Muscle of back (tissue), 11 donors: ENCODE results near the gene DPYSL3. TPM values are rescaled to one million over a fixed set of nuclear protein-coding genes. Genes with fewer than 3 reads are reported as not detected.
A peak's percentile ranks its signal among the peaks of the same experiment; 100 is the strongest.

Source experiments
- DNase-seq, 3 donors: peaks; one replicate each; pipeline versions ENCODE4 v3.0.0 to v3.0.0-alpha.2; 2013
- polyA plus RNA-seq, 10 donors: library from polyadenylated mRNA; unstranded; fragments of 120-200 nt; gene quantifications; one replicate each; pipeline ENCODE4 v1.2.1, GENCODE V29; 2013; ENCODE audit not compliant: insufficient read length in 10 of 10

Gene DPYSL3
- polyA plus RNA-seq, 10 donors = 82.9 to 191 (median 128) TPM

- no peak for DNase-seq
These were observed 9.5 kb upstream of the DPYSL3 start for GRCh38 chr5:147519380-147519779.

GRCh38 chr5:147517383-147517782, 7.5 kb upstream of the DPYSL3 start:
- no peak for DNase-seq

- DNase-seq = no peak
These were observed 5.4 kb upstream of the DPYSL3 start for GRCh38 chr5:147515269-147515668.

- DNase-seq = peak in 1 of 3 donors; percentile 52
These were observed 3.0 kb upstream of the DPYSL3 start for GRCh38 chr5:147512659-147513379.

GRCh38 chr5:147510885-147511284, 1.0 kb upstream of the DPYSL3 start:
- DNase-seq = no peak

GRCh38 chr5:147509041-147509709, 693 bp downstream of the DPYSL3 start:
- peak in 2 of 3 donors; percentile 53 to 84 for DNase-seq

GRCh38 chr5:147508711-147509040, 1.2 kb downstream of the DPYSL3 start:
- DNase-seq = no peak

GRCh38 chr5:147507480-147508126, 2.3 kb downstream of the DPYSL3 start:
- peak; percentile 67 to 88 (median 76) for DNase-seq

GRCh38 chr5:147504535-147504934, 5.3 kb downstream of the DPYSL3 start:
- DNase-seq = peak in 1 of 3 donors; percentile 44

- peak; percentile 77 to 92 (median 90) for DNase-seq
These were observed 5.9 kb downstream of the DPYSL3 start for GRCh38 chr5:147504011-147504410.

- no peak for DNase-seq
These were observed 18.9 kb downstream of the DPYSL3 start for GRCh38 chr5:147490989-147491388.

- no peak for DNase-seq
These were observed 22.7 kb downstream of the DPYSL3 start for GRCh38 chr5:147487031-147487750.

GRCh38 chr5:147485814-147486213, 24.1 kb downstream of the DPYSL3 start:
- no peak for DNase-seq

GRCh38 chr5:147485046-147485445, 24.8 kb downstream of the DPYSL3 start:
- DNase-seq = no peak

- no peak for DNase-seq
These were observed 25.2 kb downstream of the DPYSL3 start for GRCh38 chr5:147484708-147485020.

- DNase-seq = peak; percentile 91 to 98 (median 97)
These were observed 25.7 kb downstream of the DPYSL3 start for GRCh38 chr5:147483961-147484707.

- DNase-seq = no peak
These were observed 26.6 kb downstream of the DPYSL3 start for GRCh38 chr5:147483188-147483790.

GRCh38 chr5:147482706-147483180, 27.1 kb downstream of the DPYSL3 start:
- DNase-seq = no peak

- DNase-seq = peak in 1 of 3 donors; percentile 65
These were observed 27.8 kb downstream of the DPYSL3 start for GRCh38 chr5:147481874-147482705.

GRCh38 chr5:147481376-147481775, 28.5 kb downstream of the DPYSL3 start:
- DNase-seq = peak in 1 of 3 donors; percentile 73
